HG02884 (cell line): ENCODE measurements around the gene CA11.

ENCODE experiments used
- ATAC-seq: cut with Tn5 transposase; IDR thresholded peaks from one replicate; pipeline ENCODE4 v1.9.1; 2021; ENCODE audit warnings: mild to moderate bottlenecking, moderate library complexity; ENCODE audit not compliant: unreplicated experiment

Gene CA11

GRCh38 chr19:48588670-48589401 lies 57.2 kb downstream of the CA11 start:
- ATAC-seq: no peak
